Parathyroid adenoma (tissue), 2 donors: ENCODE results near the gene TBC1D22A.

Experiments used
- H2AFZ ChIP-seq: fragments of 300-600 bp; sonication (generic); one replicate; pipeline ENCODE4 v1.7.0; 2017; ENCODE audit warnings: antibody characterized with exemption, mild to moderate bottlenecking
- H3K27ac ChIP-seq: fragments of 300-600 bp; sonication (generic); one replicate; pipeline ENCODE4 v1.7.0; 2017
- H3K27me3 ChIP-seq: fragments of 300-600 bp; sonication (generic); one replicate; pipeline ENCODE4 v1.7.0; 2017; ENCODE audit warnings: low read length; ENCODE audit not compliant: control insufficient read depth, insufficient read depth
- H3K36me3 ChIP-seq: fragments of 300-600 bp; sonication (generic); one replicate; pipeline ENCODE4 v1.7.0; 2017; ENCODE audit warnings: low read length; ENCODE audit not compliant: control insufficient read depth, insufficient read depth
- H3K4me1 ChIP-seq: fragments of 300-600 bp; sonication (generic); one replicate; pipeline ENCODE4 v1.7.0; 2017; ENCODE audit warnings: control low read depth
- H3K4me2 ChIP-seq: fragments of 300-600 bp; sonication (generic); one replicate; pipeline ENCODE4 v1.7.0; 2017; ENCODE audit warnings: low read length
- H3K4me3 ChIP-seq: fragments of 300-600 bp; sonication (generic); one replicate; pipeline ENCODE4 v1.7.0; 2017; ENCODE audit warnings: low read depth, low read length
- H3K79me2 ChIP-seq: fragments of 300-600 bp; sonication (generic); one replicate; pipeline ENCODE4 v1.7.0; 2017; ENCODE audit warnings: control low read depth
- H3K9ac ChIP-seq: fragments of 300-600 bp; sonication (generic); one replicate; pipeline ENCODE4 v1.7.0; 2017; ENCODE audit warnings: mild to moderate bottlenecking
- H3K9me3 ChIP-seq: fragments of 300-600 bp; sonication (generic); one replicate; pipeline ENCODE4 v1.7.0; 2017; ENCODE audit warnings: low read length; ENCODE audit not compliant: control insufficient read depth
- CTCF ChIP-seq: fragments of 300-600 bp; sonication (generic); IDR thresholded peaks from one replicate; pipeline ENCODE4 v1.7.0; 2017; ENCODE audit warnings: antibody characterized with exemption, mild to moderate bottlenecking
- donor health status: primary hyperparathyroidism.

The TBC1D22A gene

GRCh38 chr22:47011859-47012258 lies 249.4 kb downstream of the TBC1D22A start:
- no peak overlapping the region for H3K27ac ChIP-seq
- H3K9ac ChIP-seq: no peak overlapping the region
- H3K4me1 ChIP-seq: no peaks in the 10 kb centered on the region
- no peaks in the 10 kb centered on the region for H3K36me3 ChIP-seq
- H3K9me3 ChIP-seq: no peaks in the 10 kb centered on the region
- no peaks in the 10 kb centered on the region for H3K27me3 ChIP-seq
- no peak overlapping the region for H3K4me2 ChIP-seq
- H3K4me3 ChIP-seq: no peak overlapping the region
- H3K79me2 ChIP-seq: no peaks in the 10 kb centered on the region
- no peak overlapping the region for H2AFZ ChIP-seq
- TF ChIP-seq CTCF: no peak

GRCh38 chr22:47012589-47013370 lies 250.3 kb downstream of the TBC1D22A start:
- H3K4me2 ChIP-seq: no peak overlapping the region
- H2AFZ ChIP-seq: no peak overlapping the region
- no peak overlapping the region for H3K27ac ChIP-seq
- no peak overlapping the region for H3K4me3 ChIP-seq
- no peaks in the 10 kb centered on the region for H3K79me2 ChIP-seq
- no peaks in the 10 kb centered on the region for H3K36me3 ChIP-seq
- H3K4me1 ChIP-seq: no peaks in the 10 kb centered on the region
- H3K27me3 ChIP-seq: no peaks in the 10 kb centered on the region
- no peaks in the 10 kb centered on the region for H3K9me3 ChIP-seq
- H3K9ac ChIP-seq: no peak overlapping the region
- TF ChIP-seq CTCF: no peak

- Histone ChIP-seq H3K4me1 (no peaks in the 10 kb centered on the region), H3K27me3 (no peaks in the 10 kb centered on the region), H3K9ac (no peak overlapping the region), H3K4me3 (no peak overlapping the region), H3K9me3 (no peaks in the 10 kb centered on the region), H3K36me3 (no peaks in the 10 kb centered on the region), H3K27ac (no peak overlapping the region), H3K4me2 (no peak overlapping the region), H3K79me2 (no peaks in the 10 kb centered on the region), H2AFZ (no peak overlapping the region)
- no peak for TF ChIP-seq CTCF
These were observed 251.6 kb downstream of the TBC1D22A start for GRCh38 chr22:47013861-47014635.

- Histone ChIP-seq H3K79me2 (no peaks in the 10 kb centered on the region), H3K9me3 (no peaks in the 10 kb centered on the region), H3K4me1 (no peaks in the 10 kb centered on the region), H3K27me3 (no peaks in the 10 kb centered on the region), H3K4me2 (no peak overlapping the region), H3K27ac (no peak overlapping the region), H3K4me3 (no peak overlapping the region), H3K36me3 (no peaks in the 10 kb centered on the region), H3K9ac (no peak overlapping the region), H2AFZ (no peak overlapping the region)
- TF ChIP-seq CTCF: no peak
These were observed 252.3 kb downstream of the TBC1D22A start for GRCh38 chr22:47014636-47015345.
